Suppressor macrophage (primary cell): ENCODE results near the gene ADAM8.

Source experiments
- DNase-seq, 4 experiments: peaks; one replicate each; pipeline ENCODE4 v3.0.0-alpha.2; 2020 to 2022

ADAM8 gene

GRCh38 chr10:133281628-133282372 lies 5.1 kb upstream of the ADAM8 start:
- no peak for DNase-seq

DNA sequence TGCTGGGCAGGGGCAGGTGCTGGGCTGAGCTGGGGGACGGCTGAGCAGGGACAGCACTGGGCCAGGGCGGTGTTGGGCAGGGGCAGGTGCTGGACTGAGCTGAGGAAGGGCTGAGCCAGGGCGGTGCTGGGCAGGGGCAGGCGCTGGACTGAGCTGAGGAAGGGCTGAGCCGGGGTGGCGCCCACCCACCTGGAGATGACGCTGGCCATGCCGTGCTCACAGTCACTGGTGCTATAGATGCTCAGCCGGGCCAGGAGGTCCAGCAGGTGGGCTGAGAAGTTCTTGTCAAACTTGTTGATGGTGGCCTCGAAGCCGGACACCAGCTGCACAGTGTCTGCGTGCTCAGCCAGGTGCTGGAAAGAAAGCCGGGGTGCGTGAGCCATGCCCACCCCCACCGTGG lies 4.4 kb upstream of the ADAM8 start:
- no peak for DNase-seq

GRCh38 chr10:133280391-133281059 lies 3.9 kb upstream of the ADAM8 start:
- no peak for DNase-seq

DNA sequence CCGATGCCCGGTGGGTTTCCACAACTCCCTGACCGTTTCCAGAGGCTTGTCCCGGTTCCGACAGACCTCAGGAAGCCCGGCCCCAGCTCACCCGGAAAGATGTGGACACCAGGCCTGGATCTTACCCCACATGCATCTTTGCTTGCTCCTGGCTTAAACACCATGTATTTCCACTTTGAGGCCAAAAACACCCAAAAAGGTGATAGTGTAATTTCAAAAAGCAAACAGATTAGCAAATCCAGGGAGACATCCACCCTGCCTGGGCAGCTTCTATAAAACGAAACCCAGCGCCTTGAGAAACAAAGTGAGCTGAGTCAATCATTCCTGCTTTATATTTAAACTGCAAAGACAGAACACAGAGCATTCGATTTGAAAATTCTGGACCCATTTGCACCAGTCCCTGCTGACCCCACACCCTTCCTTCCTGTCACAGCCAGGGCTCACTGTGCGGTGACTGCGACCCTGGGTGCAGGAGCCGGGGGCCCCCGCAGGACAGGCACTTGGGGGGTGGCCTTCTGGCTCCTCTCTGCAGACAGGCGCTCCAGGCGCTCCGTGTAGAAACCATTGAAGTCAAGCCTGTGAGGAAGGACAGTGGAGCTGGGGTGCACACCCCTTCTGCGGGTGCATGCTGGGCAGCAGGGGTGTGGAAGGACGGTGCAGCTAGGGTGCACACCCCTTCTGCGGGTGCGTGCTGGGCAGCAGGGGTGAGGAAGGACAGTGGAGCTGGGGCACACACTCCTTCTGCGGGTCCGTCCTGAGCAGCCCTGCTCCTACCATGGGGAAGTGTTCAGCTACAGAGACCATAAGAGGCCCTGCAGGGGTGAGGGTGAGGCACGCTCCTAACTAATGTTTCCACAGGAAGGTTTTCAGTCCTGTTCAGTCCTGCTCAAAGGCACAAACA lies 2.9 kb upstream of the ADAM8 start:
- peak; percentile 55 to 78 (median 74) for DNase-seq

DNA sequence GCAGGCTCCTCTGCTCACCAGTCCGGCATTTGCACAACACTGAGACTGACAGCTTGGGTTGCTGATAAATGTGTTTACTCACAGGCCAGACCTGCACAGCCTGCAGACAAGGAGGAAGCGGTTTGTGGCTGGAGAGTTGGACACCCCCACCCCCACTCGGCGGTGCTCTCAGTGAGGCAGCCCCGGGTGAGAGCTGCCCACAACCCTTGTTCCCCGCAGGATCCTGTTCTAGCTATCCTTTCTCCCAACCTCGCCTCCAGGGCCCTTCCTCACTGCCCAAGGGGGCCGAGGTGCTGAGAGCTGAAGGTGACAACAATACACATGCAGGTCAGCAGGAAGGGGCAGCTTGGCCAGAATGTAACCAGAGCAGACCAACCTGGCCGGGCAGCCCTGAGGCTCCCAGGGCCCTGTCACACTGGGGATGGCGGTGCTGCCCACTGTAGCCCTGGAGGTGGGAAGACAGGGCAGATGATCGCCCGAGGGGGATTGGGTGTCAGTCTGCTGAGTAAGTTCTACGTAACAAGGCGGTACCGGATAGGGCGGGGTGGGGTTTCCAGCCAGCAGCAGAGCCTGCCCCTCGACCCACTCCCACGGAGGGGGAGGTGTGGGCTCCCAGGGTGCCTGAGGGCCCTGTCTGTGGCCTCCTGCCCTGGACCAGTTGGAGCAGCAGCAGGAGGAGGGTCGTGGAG lies 2.1 kb upstream of the ADAM8 start:
- DNase-seq, result peak; percentile 83 to 91 (median 88)

DNA sequence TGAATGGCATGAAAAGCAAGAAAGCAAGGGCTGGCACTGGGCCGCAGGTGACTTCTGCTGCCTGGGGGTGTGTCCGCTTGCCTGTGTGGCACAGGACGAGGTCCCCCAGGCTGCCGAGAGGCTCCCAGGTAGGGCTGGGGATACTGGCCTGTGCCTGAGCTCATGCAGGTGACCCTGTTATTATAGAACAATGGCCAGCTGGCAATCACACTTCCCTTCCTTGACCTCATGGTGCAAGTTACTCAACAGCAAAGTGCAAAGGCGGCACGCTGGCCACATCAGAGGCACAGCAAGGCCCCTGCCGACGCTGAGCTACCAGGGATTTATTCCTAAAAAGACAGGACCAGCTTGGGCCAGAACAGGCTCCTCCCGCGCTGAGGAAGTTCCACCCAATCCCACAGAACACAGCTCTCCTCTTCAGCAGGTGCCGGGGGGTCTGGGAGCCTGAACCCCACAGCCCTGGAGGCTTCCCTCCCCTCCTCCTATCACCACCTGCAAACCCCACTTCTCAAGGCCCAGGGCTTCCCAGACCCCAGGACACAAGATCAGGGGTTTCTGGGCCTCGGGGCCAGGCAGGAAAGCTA lies 1.4 kb upstream of the ADAM8 start:
- DNase-seq, result peak; percentile 71 to 85 (median 76)

DNA sequence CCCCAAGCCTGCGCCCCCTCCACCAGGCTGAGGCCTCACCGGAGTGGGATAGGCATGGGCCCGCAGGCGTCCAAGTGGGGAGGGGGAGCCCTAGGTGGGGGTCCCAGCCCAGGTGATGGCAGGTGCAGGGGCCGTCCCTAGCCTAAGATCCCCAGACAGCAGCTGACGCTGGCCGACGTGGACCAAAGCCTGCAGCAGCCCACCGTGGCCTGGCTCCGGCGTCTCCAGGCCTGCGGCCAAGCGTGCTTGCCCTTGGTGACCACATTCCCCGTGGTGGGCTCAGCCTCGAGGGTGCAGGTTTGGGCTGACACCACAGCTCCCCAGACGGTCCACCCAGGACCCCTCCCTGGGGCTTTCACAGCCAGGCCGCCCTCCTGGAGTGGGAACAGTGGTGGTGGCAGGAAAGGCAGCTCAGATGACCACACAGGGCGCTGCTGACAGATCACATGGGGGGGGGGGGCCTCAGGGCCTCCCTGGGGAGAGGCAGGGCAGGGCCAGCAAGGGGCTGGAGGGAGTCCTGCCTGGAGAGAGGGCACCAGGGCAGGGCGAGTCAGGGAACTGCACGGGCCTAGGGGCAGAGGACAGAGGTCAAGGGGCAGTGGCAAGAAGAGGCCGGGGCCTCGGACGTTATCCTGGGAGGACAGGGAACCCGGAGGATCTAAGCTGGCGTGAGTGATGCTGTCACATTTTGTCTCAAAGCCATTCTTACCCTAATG lies 767 bp upstream of the ADAM8 start:
- DNase-seq, result no peak

DNA sequence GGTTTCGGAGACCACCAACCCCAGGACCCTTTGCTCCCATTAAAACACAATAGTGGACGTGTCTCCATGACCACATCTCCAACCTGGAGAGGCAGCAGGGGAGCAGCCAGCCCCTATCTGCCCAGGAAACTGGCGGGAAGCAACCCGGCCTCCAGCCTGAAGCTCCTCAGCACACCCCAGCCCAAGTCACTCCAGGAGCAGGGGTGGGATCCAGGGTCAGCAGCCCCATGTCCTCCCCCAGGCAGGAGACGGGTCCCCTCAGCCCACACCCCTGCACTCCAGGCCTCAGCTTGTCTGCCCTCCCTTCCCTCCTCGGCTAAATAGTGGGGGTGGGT lies 601 bp downstream of the ADAM8 start:
- no peak for DNase-seq

DNA sequence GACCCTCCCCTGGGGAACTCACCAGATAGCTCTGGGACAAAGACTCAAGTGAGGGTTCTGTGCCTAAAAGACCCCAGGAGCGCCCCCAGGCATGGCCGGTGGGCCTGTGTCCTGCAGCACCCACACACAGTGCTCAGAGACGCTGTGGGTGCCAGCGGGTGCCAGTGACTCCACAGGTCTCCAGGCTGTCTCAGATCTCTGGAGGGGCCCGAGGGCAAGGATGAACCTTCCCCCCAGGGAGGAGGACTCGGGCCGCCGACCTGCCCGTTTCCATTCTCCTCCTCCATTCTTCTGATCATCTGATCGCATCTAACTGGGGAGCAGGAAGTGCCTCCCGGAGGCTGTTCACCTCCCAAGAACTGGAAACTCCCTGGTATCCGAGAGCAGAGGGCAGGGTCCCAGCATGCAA lies 980 bp downstream of the ADAM8 start:
- peak; percentile 37 to 70 (median 58) for DNase-seq

GRCh38 chr10:133274751-133275683 lies 1.7 kb downstream of the ADAM8 start:
- peak; percentile 28 to 49 (median 40) for DNase-seq

DNA sequence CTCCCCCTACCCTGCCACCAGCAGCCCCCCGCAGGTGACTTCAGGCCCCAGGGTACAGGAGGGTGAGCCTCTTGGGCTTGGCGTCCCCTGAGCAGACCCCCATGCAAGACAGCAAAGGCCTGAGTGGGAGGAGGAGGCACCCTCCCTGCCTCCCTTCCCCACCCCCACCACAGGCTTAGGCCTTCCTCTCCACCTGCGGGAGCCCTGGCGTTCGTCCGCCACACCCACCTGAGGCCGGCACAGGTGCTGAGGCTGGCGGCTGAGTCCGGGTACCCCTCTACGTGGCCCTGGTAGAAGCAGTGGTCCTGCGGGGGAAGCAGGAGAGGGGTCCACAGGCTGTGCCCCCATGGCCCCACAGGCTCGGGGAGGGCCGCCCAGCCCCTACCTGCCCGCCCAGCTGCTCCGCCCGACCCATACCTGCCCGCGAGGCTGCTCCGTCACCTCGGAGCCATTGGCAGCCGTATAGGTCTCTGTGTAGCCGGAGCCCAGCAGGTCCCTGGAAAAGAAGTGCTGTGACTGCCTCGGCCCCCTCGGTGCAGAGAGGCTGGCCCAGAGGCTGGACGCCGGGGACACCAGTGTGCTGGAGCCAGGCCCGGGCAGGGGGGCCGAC lies 3.0 kb downstream of the ADAM8 start:
- no peak for DNase-seq

- no peak for DNase-seq
Observed at GRCh38 chr10:133272964-133273420, 3.7 kb downstream of the ADAM8 start.

GRCh38 chr10:133272301-133272963 lies 4.2 kb downstream of the ADAM8 start:
- DNase-seq, result no peak

GRCh38 chr10:133271521-133272300 lies 5.0 kb downstream of the ADAM8 start:
- DNase-seq, result no peak

- no peak for DNase-seq
Observed at GRCh38 chr10:133270773-133271297, 5.8 kb downstream of the ADAM8 start.

GRCh38 chr10:133270204-133270603 lies 6.5 kb downstream of the ADAM8 start:
- DNase-seq, result no peak

- no peak for DNase-seq
Observed at GRCh38 chr10:133269367-133269766, 7.3 kb downstream of the ADAM8 start.

GRCh38 chr10:133268532-133268931 lies 8.1 kb downstream of the ADAM8 start:
- no peak for DNase-seq
